Dermis microvascular lymphatic vessel endothelial cell (primary cell): Measurements from ENCODE around the gene SNX3. TPM values are rescaled to one million over a fixed set of nuclear protein-coding genes. Genes with fewer than 3 reads are reported as not detected.

Source experiments
- DNase-seq, 2 donors: peaks; one replicate each; pipeline versions ENCODE4 v3.0.0 to v3.0.0-alpha.2; 2010; ENCODE audit warnings: low read depth in 2 of 2
- total RNA-seq: library from RNA; depleted of rRNA; stranded (reverse); fragments of >200 nt; gene quantifications from 2 replicates; pipeline ENCODE4 v1.2.1, GENCODE V29; 2014

The SNX3 gene
- total RNA-seq, 1 donor from 2014 or later = 152 TPM

GRCh38 chr6:108203189-108204112, 57.4 kb downstream of the SNX3 start:
- no peak for DNase-seq

- no peak for DNase-seq
Measured at GRCh38 chr6:108200631-108201030, 60.2 kb downstream of the SNX3 start.

- DNase-seq = no peak
Measured at GRCh38 chr6:108200186-108200585, 60.7 kb downstream of the SNX3 start.

- no peak for DNase-seq
Measured at GRCh38 chr6:108198761-108199498, 61.9 kb downstream of the SNX3 start.

GRCh38 chr6:108195209-108195608, 65.6 kb downstream of the SNX3 start:
- DNase-seq = no peak

- no peak for DNase-seq
Measured at GRCh38 chr6:108194503-108194902, 66.3 kb downstream of the SNX3 start.

GRCh38 chr6:108193835-108194234, 67.0 kb downstream of the SNX3 start:
- DNase-seq = no peak

- DNase-seq = no peak
Measured at GRCh38 chr6:108193131-108193530, 67.7 kb downstream of the SNX3 start.

- no peak for DNase-seq
Measured at GRCh38 chr6:108187519-108187918, 73.3 kb downstream of the SNX3 start.

GRCh38 chr6:108186226-108186625, 74.6 kb downstream of the SNX3 start:
- no peak for DNase-seq

GRCh38 chr6:108180776-108181175, 80.1 kb downstream of the SNX3 start:
- DNase-seq = no peak

GRCh38 chr6:108180266-108180665, 80.6 kb downstream of the SNX3 start:
- DNase-seq = no peak

- no peak for DNase-seq
Measured at GRCh38 chr6:108179741-108180140, 81.1 kb downstream of the SNX3 start.

GRCh38 chr6:108176281-108177089, 84.4 kb downstream of the SNX3 start:
- no peak for DNase-seq

GRCh38 chr6:108175592-108176279, 85.1 kb downstream of the SNX3 start:
- DNase-seq = no peak

- no peak for DNase-seq
Measured at GRCh38 chr6:108175176-108175591, 85.7 kb downstream of the SNX3 start.

- DNase-seq = peak in 1 of 2 donors; percentile 28
Measured at GRCh38 chr6:108174371-108175175, 86.3 kb downstream of the SNX3 start.

- no peak for DNase-seq
Measured at GRCh38 chr6:108171918-108172516, 88.8 kb downstream of the SNX3 start.

GRCh38 chr6:108171291-108171917, 89.4 kb downstream of the SNX3 start:
- DNase-seq = no peak
